SK-N-MC (cell line): Measurements from ENCODE around the gene IRF6.

Experiments used
- EZH2 ChIP-seq: fragments of 200-600 bp; sonication (generic); IDR thresholded peaks from one replicate; pipeline ENCODE4 v1.6.1; 2017; ENCODE audit warnings: antibody characterized with exemption
- FOXP2 ChIP-seq: optimal IDR thresholded peaks from 2 replicates; pipeline ENCODE3; 2011; ENCODE audit warnings: mild to moderate bottlenecking, moderate library complexity; ENCODE audit not compliant: insufficient read depth; ENCODE audit errors: extremely low read length, control extremely low read depth
- POLR2AphosphoS5 ChIP-seq: IDR thresholded peaks from 2 replicates; pipeline ENCODE4 v1.6.1; 2012; ENCODE audit warnings: mild to moderate bottlenecking, low read depth, low read length, borderline replicate concordance

- TF ChIP-seq EZH2 (no peak), POLR2AphosphoS5 (no peak), FOXP2 (no peak)
Observed at GRCh38 chr1:209823143-209824041, 17.4 kb upstream of the IRF6 start.
